Fibroblast of lung (primary cell): ENCODE results near the gene PALLD. TPM values are rescaled to one million over a fixed set of nuclear protein-coding genes. Genes with fewer than 3 reads are reported as not detected.

Experiments
- DNase-seq, 2 donors: peaks; one replicate each; pipeline versions ENCODE4 v3.0.0 to v3.0.0-alpha.2; 2010; ENCODE audit warnings: low read depth in 2 of 2
- H2AFZ ChIP-seq: 2 replicates; pipeline ENCODE4 v1.5.1; 2012; ENCODE audit warnings: low read length, control low read depth, inconsistent platforms
- H3K27ac ChIP-seq: 2 replicates; pipeline ENCODE4 v1.5.1; 2011; ENCODE audit warnings: low read length, control low read depth; ENCODE audit not compliant: insufficient read depth
- H3K27me3 ChIP-seq: 2 replicates; pipeline ENCODE4 v1.5.1; 2011; ENCODE audit warnings: mild to moderate bottlenecking, low read length; ENCODE audit not compliant: control insufficient read depth, insufficient read depth
- H3K36me3 ChIP-seq: 2 replicates; pipeline ENCODE4 v1.5.1; 2011; ENCODE audit warnings: low read length; ENCODE audit not compliant: control insufficient read depth, insufficient read depth
- H3K4me1 ChIP-seq: 2 replicates; pipeline ENCODE4 v1.5.1; 2011; ENCODE audit warnings: low read length; ENCODE audit not compliant: control insufficient read depth, insufficient read depth; ENCODE audit errors: extremely low read depth
- H3K4me2 ChIP-seq: 2 replicates; pipeline ENCODE4 v1.5.1; 2011; ENCODE audit warnings: low read length, control low read depth; ENCODE audit not compliant: insufficient read depth; ENCODE audit errors: extremely low read depth
- H3K4me3 ChIP-seq, 4 experiments: fragments of 200-600 bp in 1 of 4; sonication (generic) in 1 of 4; replicated peaks in 1 of 4; 2 replicates each; pipeline ENCODE4 v1.5.1; 2011 to 2016; ENCODE audit warnings: low read length in 4 of 4, low read depth in 3 of 4, mild to moderate bottlenecking in 3 of 4, control low read depth in 2 of 4, inconsistent platforms in 1 of 4, mixed read lengths in 1 of 4; ENCODE audit not compliant: insufficient read depth in 1 of 4; ENCODE audit errors: control extremely low read depth in 1 of 4
- H3K79me2 ChIP-seq: 2 replicates; pipeline ENCODE4 v1.5.1; 2012; ENCODE audit warnings: mild to moderate bottlenecking, low read length, inconsistent platforms; ENCODE audit not compliant: control insufficient read depth, insufficient read depth
- H3K9ac ChIP-seq: 2 replicates; pipeline ENCODE4 v1.5.1; 2011; ENCODE audit warnings: mild to moderate bottlenecking, low read length, control low read depth; ENCODE audit not compliant: insufficient read depth
- H3K9me3 ChIP-seq: 2 replicates; pipeline ENCODE4 v1.5.1; 2012; ENCODE audit warnings: low read depth, low read length; ENCODE audit not compliant: control insufficient read depth, insufficient read depth
- H4K20me1 ChIP-seq: 2 replicates; pipeline ENCODE4 v1.5.1; 2011; ENCODE audit warnings: low read length; ENCODE audit not compliant: control insufficient read depth, insufficient read depth; ENCODE audit errors: extremely low read depth
- EZH2 ChIP-seq: IDR thresholded peaks from 2 replicates; pipeline ENCODE4 v1.5.1; 2012; ENCODE audit warnings: low read length, control low read depth, mild to moderate bottlenecking; ENCODE audit errors: missing control alignments
- polyA plus RNA-seq, 2 donors: library from polyadenylated mRNA; depleted of rRNA in 1 of 2; stranded (reverse) in 1 of 2; unstranded in 1 of 2; fragments of >200 nt; gene quantifications; 2 replicates each; pipeline ENCODE4 v1.2.1, GENCODE V29; 2011 to 2012; ENCODE audit warnings: missing spikeins in 1 of 2
- total RNA-seq: library from RNA; depleted of rRNA; stranded (reverse); fragments of >200 nt; gene quantifications from 2 replicates; pipeline ENCODE4 v1.2.1, GENCODE V29; 2014
- TF ChIP-seq, protein P1 (sequence below), 2 donors: IDR thresholded peaks in 1 of 2; conservative IDR thresholded peaks in 1 of 2; 1 replicate in 1 of 2; 2 replicates in 1 of 2; pipeline ENCODE4 v1.5.1; 2011 to 2012; ENCODE audit warnings: low read length in 2 of 2, control low read depth in 1 of 2, inconsistent platforms in 1 of 2, low read depth in 1 of 2, mild to moderate bottlenecking in 1 of 2

PALLD gene
- total and polyA plus RNA-seq, 2 donors (not counting 1 experiment from before 2014, with no cell fraction given), result 200 to 205 TPM

DNA sequence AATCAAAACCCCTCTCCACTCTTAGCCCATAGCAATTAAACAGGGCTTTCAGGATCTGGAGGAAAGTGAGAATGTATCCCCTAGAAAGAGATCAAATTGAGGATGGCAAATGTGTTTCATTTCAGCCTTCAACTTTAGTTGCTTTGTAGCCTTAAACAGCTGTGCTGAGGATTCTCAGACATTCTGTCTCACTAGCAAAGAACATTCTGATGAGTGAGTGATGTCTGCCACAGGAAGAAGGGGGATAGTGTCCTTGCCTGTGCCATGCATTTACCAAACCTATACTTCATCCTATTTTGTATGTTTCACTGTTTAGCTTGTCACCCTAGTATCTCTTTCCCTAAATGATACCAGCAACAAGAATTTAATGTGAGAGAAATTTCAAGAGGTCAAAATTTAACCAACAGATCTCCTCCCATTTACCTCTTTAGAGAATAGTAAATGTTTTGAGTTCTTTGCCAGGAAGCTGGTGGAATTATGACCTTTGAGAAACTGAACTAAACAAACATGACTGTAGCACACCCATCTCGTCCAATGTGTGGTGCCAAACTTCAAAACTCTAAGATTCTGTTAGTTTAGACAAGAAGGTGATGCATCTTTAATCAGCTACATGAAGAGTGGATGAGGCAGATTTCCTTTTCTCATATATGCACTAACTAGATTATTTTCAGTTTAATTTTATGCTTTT lies 165.6 kb downstream of the PALLD start:
- H3K9ac ChIP-seq, result no peak overlapping the region
- H2AFZ ChIP-seq, result no peak overlapping the region
- no peaks in the 10 kb centered on the region for H3K9me3 ChIP-seq
- DNase-seq, result no peak
- H4K20me1 ChIP-seq, result no peaks in the 10 kb centered on the region
- no peak overlapping the region for H3K4me3 ChIP-seq
- no peaks in the 10 kb centered on the region for H3K36me3 ChIP-seq
- TF ChIP-seq, protein P1, sequence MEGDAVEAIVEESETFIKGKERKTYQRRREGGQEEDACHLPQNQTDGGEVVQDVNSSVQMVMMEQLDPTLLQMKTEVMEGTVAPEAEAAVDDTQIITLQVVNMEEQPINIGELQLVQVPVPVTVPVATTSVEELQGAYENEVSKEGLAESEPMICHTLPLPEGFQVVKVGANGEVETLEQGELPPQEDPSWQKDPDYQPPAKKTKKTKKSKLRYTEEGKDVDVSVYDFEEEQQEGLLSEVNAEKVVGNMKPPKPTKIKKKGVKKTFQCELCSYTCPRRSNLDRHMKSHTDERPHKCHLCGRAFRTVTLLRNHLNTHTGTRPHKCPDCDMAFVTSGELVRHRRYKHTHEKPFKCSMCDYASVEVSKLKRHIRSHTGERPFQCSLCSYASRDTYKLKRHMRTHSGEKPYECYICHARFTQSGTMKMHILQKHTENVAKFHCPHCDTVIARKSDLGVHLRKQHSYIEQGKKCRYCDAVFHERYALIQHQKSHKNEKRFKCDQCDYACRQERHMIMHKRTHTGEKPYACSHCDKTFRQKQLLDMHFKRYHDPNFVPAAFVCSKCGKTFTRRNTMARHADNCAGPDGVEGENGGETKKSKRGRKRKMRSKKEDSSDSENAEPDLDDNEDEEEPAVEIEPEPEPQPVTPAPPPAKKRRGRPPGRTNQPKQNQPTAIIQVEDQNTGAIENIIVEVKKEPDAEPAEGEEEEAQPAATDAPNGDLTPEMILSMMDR (conservative IDR thresholded peaks at IDR 0.05 in 1 of 2, IDR thresholded peaks at IDR 0.05 in 1 of 2; ENCODE audit: low read depth in 1 of 2, low read length in 2 of 2), result no peak
- no peak for TF ChIP-seq EZH2
- H3K27ac ChIP-seq, result no peak overlapping the region
- H3K79me2 ChIP-seq, result no peaks in the 10 kb centered on the region
- H3K4me1 ChIP-seq, result no peaks in the 10 kb centered on the region
- H3K27me3 ChIP-seq, result no peaks in the 10 kb centered on the region
- H3K4me2 ChIP-seq, result no peak overlapping the region

DNA sequence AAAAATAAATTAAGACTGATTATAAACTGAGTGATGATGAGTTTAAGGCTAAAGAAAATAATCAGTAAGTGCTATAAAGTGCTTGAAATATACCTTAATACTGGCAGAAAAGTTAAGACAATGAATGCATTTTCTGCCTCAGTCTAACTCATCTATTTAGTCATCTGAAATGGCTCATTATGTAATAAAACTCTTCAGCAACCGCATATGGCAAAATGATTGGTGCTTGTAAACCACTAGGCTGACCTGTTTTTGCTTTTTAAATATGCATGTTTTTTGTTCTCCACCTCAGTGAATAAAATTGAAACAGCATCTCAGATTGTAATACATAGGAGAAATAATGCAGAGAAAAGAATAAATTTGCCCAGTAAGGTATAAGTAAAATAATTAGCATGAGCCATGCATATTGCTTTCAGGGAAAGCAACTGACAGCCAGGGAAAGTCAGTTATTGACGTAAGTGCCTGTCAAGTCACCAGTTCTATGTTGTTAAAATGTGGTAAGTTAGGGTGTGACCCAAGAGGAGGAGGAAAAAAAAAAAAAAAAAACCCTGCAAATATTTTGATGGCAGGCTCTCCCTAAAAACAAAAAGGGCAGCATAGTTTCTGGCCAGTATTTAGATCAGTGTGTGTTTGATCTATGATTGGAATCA lies 167.5 kb downstream of the PALLD start:
- TF ChIP-seq, protein P1 (conservative IDR thresholded peaks at IDR 0.05 in 1 of 2, IDR thresholded peaks at IDR 0.05 in 1 of 2; ENCODE audit: low read depth in 1 of 2, low read length in 2 of 2), result no peak
- TF ChIP-seq EZH2, result no peak
- Histone ChIP-seq H3K4me3 (no peak overlapping the region), H3K9me3 (no peaks in the 10 kb centered on the region), H3K4me2 (no peak overlapping the region), H3K27me3 (no peaks in the 10 kb centered on the region), H2AFZ (no peak overlapping the region), H3K79me2 (no peaks in the 10 kb centered on the region), H4K20me1 (no peaks in the 10 kb centered on the region), H3K36me3 (no peaks in the 10 kb centered on the region), H3K27ac (no peak overlapping the region), H3K4me1 (no peaks in the 10 kb centered on the region), H3K9ac (no peak overlapping the region)
- peak in 1 of 2 donors; percentile 57 for DNase-seq

DNA sequence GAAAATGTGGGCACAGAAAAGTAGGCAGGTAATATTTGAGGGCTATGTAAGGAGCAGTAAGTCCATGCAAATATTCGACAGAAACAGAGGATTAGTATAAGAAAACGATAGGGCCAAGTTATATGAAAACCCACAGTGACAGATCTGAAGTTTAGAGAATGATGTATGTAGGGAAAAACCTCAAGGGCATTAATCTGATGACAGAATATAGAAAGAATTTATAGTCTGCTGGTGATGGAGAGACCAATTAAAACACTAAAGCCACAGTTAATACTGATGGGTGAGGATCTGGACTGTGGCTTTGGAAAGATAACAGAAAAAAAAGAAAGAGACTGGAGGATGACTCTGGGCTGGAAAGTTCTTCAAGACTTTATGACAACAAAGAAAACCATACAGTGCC lies 169.7 kb downstream of the PALLD start:
- H3K4me2 ChIP-seq, result no peak overlapping the region
- H3K27ac ChIP-seq, result no peak overlapping the region
- DNase-seq, result peak; percentile 50 to 89
- no peaks in the 10 kb centered on the region for H3K27me3 ChIP-seq
- no peak overlapping the region for H3K9ac ChIP-seq
- H2AFZ ChIP-seq, result no peak overlapping the region
- TF ChIP-seq EZH2, result no peak
- TF ChIP-seq, protein P1 (conservative IDR thresholded peaks at IDR 0.05 in 1 of 2, IDR thresholded peaks at IDR 0.05 in 1 of 2; ENCODE audit: low read depth in 1 of 2, low read length in 2 of 2), result no peak
- H3K4me3 ChIP-seq, result no peak overlapping the region
- no peaks in the 10 kb centered on the region for H3K4me1 ChIP-seq
- no peaks in the 10 kb centered on the region for H4K20me1 ChIP-seq
- H3K36me3 ChIP-seq, result no peaks in the 10 kb centered on the region
- H3K9me3 ChIP-seq, result no peaks in the 10 kb centered on the region
- H3K79me2 ChIP-seq, result no peaks in the 10 kb centered on the region
